ENCODE data around the gene PAPPA.

DNA sequence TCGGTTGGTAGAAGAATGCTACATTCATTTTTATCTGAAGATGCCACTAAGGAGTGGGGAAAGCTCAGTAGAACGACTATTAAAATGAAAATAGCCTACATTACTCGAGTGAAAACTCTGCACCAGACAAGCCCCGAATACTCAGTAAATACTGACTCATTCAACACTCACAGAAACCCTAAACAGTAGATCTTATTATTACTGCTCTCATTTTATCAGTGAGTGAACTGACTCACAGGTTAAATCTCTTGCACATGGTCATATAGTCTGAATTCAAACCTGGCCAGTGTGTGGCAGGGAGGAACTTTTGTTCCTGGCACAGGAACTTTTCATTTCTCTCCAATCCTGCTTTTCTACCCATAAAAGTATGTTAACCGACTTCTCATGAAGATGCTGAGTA, 9.6 kb upstream of the PAPPA start:
- no peak for TF ChIP-seq CTCF (IDR thresholded peaks at IDR 0.05)
- no peak for TF ChIP-seq EP300 (IDR thresholded peaks at IDR 0.05)
- TF ChIP-seq POLR2AphosphoS5 (IDR thresholded peaks at IDR 0.05), result no peak
- no peak for TF ChIP-seq POLR2A (IDR thresholded peaks at IDR 0.05)
